Measurements from ENCODE around the gene RNF17. TPM values are rescaled to one million over a fixed set of nuclear protein-coding genes. Genes with fewer than 3 reads are reported as not detected.

The RNF17 gene
- total and polyA plus RNA-seq, 9 donors = 0.14 to 0.73 (median 0.32) TPM; not detected in 3

- Histone ChIP-seq H3K27ac (ENCODE audit: low read length) (no peak overlapping the region), H3K4me1 (ENCODE audit: control insufficient read depth, insufficient read depth, low read length) (no peaks in the 10 kb centered on the region), H3K36me3 (ENCODE audit: control insufficient read depth, insufficient read depth, low read length) (peaks cover 19% of the 10 kb centered on the region), H3K9me3 (replicated peaks; ENCODE audit: control insufficient read depth, low read depth, low read length) (no peaks in the 10 kb centered on the region), H3K27me3 (ENCODE audit: control insufficient read depth, insufficient read depth, low read length) (no peaks in the 10 kb centered on the region), H3K4me3 (ENCODE audit: low read length) (no peak overlapping the region)
- DNase-seq = no peak
- WGBS (ENCODE audit: insufficient coverage) = 92% methylated on average over 12 of the region's 12 CpGs
These were observed 129.9 kb downstream of the RNF17 start for GRCh38 chr13:24893863-24894262.

DNA sequence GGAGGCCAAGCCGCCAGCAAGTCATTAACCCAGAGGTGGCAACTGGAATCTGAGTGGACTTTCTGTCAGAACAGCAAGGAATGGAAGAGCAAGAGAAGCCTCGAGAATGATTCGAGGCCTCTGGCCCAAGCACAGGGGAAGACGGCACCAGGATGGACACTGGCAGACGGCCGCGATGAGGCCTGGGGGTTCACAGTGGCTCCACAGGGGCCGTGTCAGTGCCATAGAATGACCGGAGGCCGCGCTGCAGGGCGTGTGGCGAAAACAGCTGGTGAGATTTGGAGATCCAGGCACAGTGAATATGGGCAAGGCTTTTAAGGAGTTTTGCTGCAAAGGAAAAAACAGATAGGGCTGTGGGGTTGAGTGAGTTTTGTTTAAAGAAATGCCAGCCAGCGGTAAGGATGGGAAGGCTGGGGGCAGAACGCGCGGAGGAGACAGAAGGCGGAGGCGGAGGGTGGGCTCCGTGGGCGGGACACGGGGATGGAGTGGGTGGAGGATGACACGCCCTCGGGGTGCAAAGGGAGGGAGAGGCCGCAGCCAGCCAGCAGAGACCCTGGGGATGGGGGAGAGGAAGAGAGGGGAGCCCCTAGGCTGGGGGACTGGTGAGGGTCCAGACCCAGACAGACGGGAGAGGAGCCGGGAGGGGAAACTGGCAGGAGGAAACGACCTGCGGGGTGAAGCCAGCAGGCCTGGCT lies 130.5 kb downstream of the RNF17 start:
- Histone ChIP-seq H3K27me3 (ENCODE audit: control insufficient read depth, insufficient read depth, low read length) (no peaks in the 10 kb centered on the region), H3K36me3 (ENCODE audit: control insufficient read depth, insufficient read depth, low read length) (peaks cover 20% of the 10 kb centered on the region), H3K9me3 (replicated peaks; ENCODE audit: control insufficient read depth, low read depth, low read length) (no peaks in the 10 kb centered on the region), H3K4me1 (ENCODE audit: control insufficient read depth, insufficient read depth, low read length) (no peaks in the 10 kb centered on the region), H3K27ac (ENCODE audit: low read length) (no peak overlapping the region), H3K4me3 (ENCODE audit: low read length) (no peak overlapping the region)
- 88% methylated on average over 29 of the region's 29 CpGs for WGBS (ENCODE audit: insufficient coverage)
- no peak for DNase-seq

- Histone ChIP-seq H3K4me3 (ENCODE audit: low read length) (no peak overlapping the region), H3K36me3 (ENCODE audit: control insufficient read depth, insufficient read depth, low read length) (peaks cover 21% of the 10 kb centered on the region), H3K9me3 (replicated peaks; ENCODE audit: control insufficient read depth, low read depth, low read length) (no peaks in the 10 kb centered on the region), H3K27me3 (ENCODE audit: control insufficient read depth, insufficient read depth, low read length) (no peaks in the 10 kb centered on the region), H3K27ac (ENCODE audit: low read length) (no peak overlapping the region), H3K4me1 (ENCODE audit: control insufficient read depth, insufficient read depth, low read length) (no peaks in the 10 kb centered on the region)
- DNase-seq = no peak
- WGBS (ENCODE audit: insufficient coverage) = 89% methylated on average over 24 of the region's 28 CpGs
These were observed 131.0 kb downstream of the RNF17 start for GRCh38 chr13:24894972-24895300.

- H3K36me3 ChIP-seq (ENCODE audit: control insufficient read depth, insufficient read depth, low read length) = peaks cover 17% of the 10 kb centered on the region
- WGBS (ENCODE audit: insufficient coverage) = 82% methylated on average over 3 of the region's 5 CpGs
- no peak for DNase-seq
- no peaks in the 10 kb centered on the region for H3K27me3 ChIP-seq (ENCODE audit: control insufficient read depth, insufficient read depth, low read length)
- H3K4me1 ChIP-seq (ENCODE audit: control insufficient read depth, insufficient read depth, low read length) = no peaks in the 10 kb centered on the region
- no peak overlapping the region for H3K27ac ChIP-seq (ENCODE audit: low read length)
- no peak overlapping the region for H3K4me3 ChIP-seq (ENCODE audit: low read length)
- H3K9me3 ChIP-seq (replicated peaks; ENCODE audit: control insufficient read depth, low read depth, low read length) = no peaks in the 10 kb centered on the region
These were observed 132.1 kb downstream of the RNF17 start for GRCh38 chr13:24896061-24896460.

GRCh38 chr13:24897293-24897692 lies 133.3 kb downstream of the RNF17 start:
- peaks cover 13% of the 10 kb centered on the region for H3K36me3 ChIP-seq (ENCODE audit: control insufficient read depth, insufficient read depth, low read length)
- no peaks in the 10 kb centered on the region for H3K27me3 ChIP-seq (ENCODE audit: control insufficient read depth, insufficient read depth, low read length)
- no peak overlapping the region for H3K27ac ChIP-seq (ENCODE audit: low read length)
- no CpG with 5 or more reads among the region's 1 CpG for WGBS (ENCODE audit: insufficient coverage)
- H3K4me1 ChIP-seq (ENCODE audit: control insufficient read depth, insufficient read depth, low read length) = no peaks in the 10 kb centered on the region
- H3K9me3 ChIP-seq (replicated peaks; ENCODE audit: control insufficient read depth, low read depth, low read length) = no peaks in the 10 kb centered on the region
- DNase-seq = no peak
- no peak overlapping the region for H3K4me3 ChIP-seq (ENCODE audit: low read length)

DNA sequence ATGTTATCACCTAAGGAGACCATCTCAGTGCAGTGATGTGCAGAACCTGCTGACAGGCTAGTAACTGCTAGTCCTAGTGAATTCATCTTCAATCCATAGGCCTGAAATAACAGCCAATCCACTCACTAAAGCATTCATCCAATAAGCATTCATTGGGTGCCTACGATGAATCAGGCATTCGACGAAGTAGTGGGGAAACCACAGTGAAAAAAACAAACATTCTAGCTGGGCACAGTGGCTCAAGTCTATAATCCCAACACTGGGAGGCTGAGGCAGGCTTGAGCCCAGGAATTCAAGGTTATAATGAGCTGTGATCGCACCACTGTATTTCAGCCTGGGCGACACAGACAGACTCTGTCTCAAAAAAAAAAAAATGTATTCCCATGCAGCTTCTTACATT lies 135.6 kb downstream of the RNF17 start:
- WGBS (ENCODE audit: insufficient coverage) = no CpG with 5 or more reads among the region's 5 CpGs
- H3K27ac ChIP-seq (ENCODE audit: low read length) = no peak overlapping the region
- H3K9me3 ChIP-seq (replicated peaks; ENCODE audit: control insufficient read depth, low read depth, low read length) = no peaks in the 10 kb centered on the region
- H3K4me3 ChIP-seq (ENCODE audit: low read length) = no peak overlapping the region
- peaks cover 11% of the 10 kb centered on the region for H3K36me3 ChIP-seq (ENCODE audit: control insufficient read depth, insufficient read depth, low read length)
- no peaks in the 10 kb centered on the region for H3K4me1 ChIP-seq (ENCODE audit: control insufficient read depth, insufficient read depth, low read length)
- H3K27me3 ChIP-seq (ENCODE audit: control insufficient read depth, insufficient read depth, low read length) = no peaks in the 10 kb centered on the region
- DNase-seq = no peak

- peaks cover 11% of the 10 kb centered on the region for H3K36me3 ChIP-seq (ENCODE audit: control insufficient read depth, insufficient read depth, low read length)
- no peak overlapping the region for H3K27ac ChIP-seq (ENCODE audit: low read length)
- no peaks in the 10 kb centered on the region for H3K9me3 ChIP-seq (replicated peaks; ENCODE audit: control insufficient read depth, low read depth, low read length)
- no peak overlapping the region for H3K4me3 ChIP-seq (ENCODE audit: low read length)
- no peaks in the 10 kb centered on the region for H3K27me3 ChIP-seq (ENCODE audit: control insufficient read depth, insufficient read depth, low read length)
- H3K4me1 ChIP-seq (ENCODE audit: control insufficient read depth, insufficient read depth, low read length) = no peaks in the 10 kb centered on the region
- WGBS (ENCODE audit: insufficient coverage) = 95% methylated on average over 9 of the region's 9 CpGs
- DNase-seq = no peak
These were observed 136.5 kb downstream of the RNF17 start for GRCh38 chr13:24900507-24900906.

GRCh38 chr13:24905242-24905641 lies 141.3 kb downstream of the RNF17 start:
- Histone ChIP-seq H3K9me3 (replicated peaks; ENCODE audit: control insufficient read depth, low read depth, low read length) (no peaks in the 10 kb centered on the region), H3K36me3 (ENCODE audit: control insufficient read depth, insufficient read depth, low read length) (peaks cover 11% of the 10 kb centered on the region), H3K4me3 (ENCODE audit: low read length) (no peak overlapping the region), H3K27me3 (ENCODE audit: control insufficient read depth, insufficient read depth, low read length) (no peaks in the 10 kb centered on the region), H3K27ac (ENCODE audit: low read length) (no peak overlapping the region), H3K4me1 (ENCODE audit: control insufficient read depth, insufficient read depth, low read length) (no peaks in the 10 kb centered on the region)
- no peak for DNase-seq
- 100% methylated on average over 2 of the region's 3 CpGs for WGBS (ENCODE audit: insufficient coverage)

DNA sequence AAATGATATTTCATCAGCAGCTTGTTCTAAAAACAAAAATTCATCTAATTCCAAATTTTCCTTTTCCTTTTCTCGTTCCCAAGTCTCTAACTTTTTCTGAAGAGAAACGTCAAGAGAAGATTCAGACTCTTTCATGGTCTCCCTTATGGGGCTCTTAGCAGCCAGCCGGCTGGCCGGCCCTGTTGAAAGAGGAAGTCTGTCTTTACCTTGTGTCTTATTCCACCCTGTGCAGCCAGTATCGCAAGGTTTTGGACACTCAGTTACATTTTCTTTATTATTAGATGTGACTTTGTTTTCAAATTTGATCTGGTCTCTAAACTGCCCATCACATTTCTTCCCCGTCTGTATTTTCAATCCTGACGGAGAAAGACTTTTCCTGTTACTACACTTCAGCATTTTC lies 142.3 kb downstream of the RNF17 start:
- Histone ChIP-seq H3K9me3 (replicated peaks; ENCODE audit: control insufficient read depth, low read depth, low read length) (no peaks in the 10 kb centered on the region), H3K4me3 (ENCODE audit: low read length) (no peak overlapping the region), H3K4me1 (ENCODE audit: control insufficient read depth, insufficient read depth, low read length) (no peaks in the 10 kb centered on the region), H3K27ac (ENCODE audit: low read length) (no peak overlapping the region), H3K27me3 (ENCODE audit: control insufficient read depth, insufficient read depth, low read length) (no peaks in the 10 kb centered on the region), H3K36me3 (ENCODE audit: control insufficient read depth, insufficient read depth, low read length) (peaks cover 14% of the 10 kb centered on the region)
- WGBS (ENCODE audit: insufficient coverage) = 80% methylated on average over 2 of the region's 7 CpGs
- DNase-seq = no peak

GRCh38 chr13:24910502-24911132 lies 146.6 kb downstream of the RNF17 start:
- Histone ChIP-seq H3K9me3 (replicated peaks; ENCODE audit: control insufficient read depth, low read depth, low read length) (no peaks in the 10 kb centered on the region), H3K27me3 (ENCODE audit: control insufficient read depth, insufficient read depth, low read length) (no peaks in the 10 kb centered on the region), H3K4me3 (ENCODE audit: low read length) (no peak overlapping the region), H3K36me3 (ENCODE audit: control insufficient read depth, insufficient read depth, low read length) (peaks cover 11% of the 10 kb centered on the region), H3K27ac (ENCODE audit: low read length) (no peak overlapping the region), H3K4me1 (ENCODE audit: control insufficient read depth, insufficient read depth, low read length) (no peaks in the 10 kb centered on the region)
- no CpG with 5 or more reads among the region's 2 CpGs for WGBS (ENCODE audit: insufficient coverage)
- no peak for DNase-seq

All from muscle of leg (tissue), 11 donors.